ENCODE data around the gene HAUS5. TPM values are rescaled to one million over a fixed set of nuclear protein-coding genes. Genes with fewer than 3 reads are reported as not detected.

The HAUS5 gene
- total and polyA plus RNA-seq, 3 experiments from 2014 or later: 6.7 to 39.3 (median 37.3) TPM

GRCh38 chr19:35623327-35624010, 10.9 kb downstream of the HAUS5 start:
- POLR2A ChIA-PET: interaction anchor here (0.7 to 1.1 kb wide), 2 partner anchors 24 to 360 kb away, joined by 3 to 5 read pairs; partner anchors contain the start of gene COX6B1
- no peak for DNase-seq
- Mint-ChIP-seq H3K27me3 (peaks cover 0 to 1% of the 10 kb centered on the region in 2 donors), H3K4me3 (peak overlapping the region in 1 of 7 donors; percentile 83), H3K9me3 (no peaks in the 10 kb centered on the region), H3K36me3 (peaks cover 0 to 21% (median 4%) of the 10 kb centered on the region in 3 donors), H3K27ac (peak overlapping the region in 2 of 8 donors; percentile 33 to 38), H3K4me1 (peaks cover 6 to 8% (median 6%) of the 10 kb centered on the region in 3 donors)
- H3K4me3 ChIP-seq (ENCODE audit: low read length): no peak overlapping the region
- no peak overlapping the region for H3K27ac ChIP-seq (ENCODE audit: low read depth, low read length)
- CTCF ChIA-PET: no interaction called here
- H3K36me3 ChIP-seq (ENCODE audit: insufficient read depth, low read length): no peaks in the 10 kb centered on the region
- no peaks in the 10 kb centered on the region for H3K27me3 ChIP-seq (ENCODE audit: insufficient read depth, low read length, poor library complexity, severe bottlenecking)
- H3K4me1 ChIP-seq (ENCODE audit: insufficient read depth, low read length): peaks cover 5% of the 10 kb centered on the region
- H3K9me3 ChIP-seq (ENCODE audit: low read length): no peaks in the 10 kb centered on the region

- Mint-ChIP-seq H3K27ac (peak overlapping the region; percentile 88 to 100 (median 97)), H3K4me1 (peaks cover 22 to 38% (median 29%) of the 10 kb centered on the region in 3 donors), H3K27me3 (peaks cover 0 to 3% of the 10 kb centered on the region in 2 donors), H3K36me3 (peaks cover 5 to 41% (median 8%) of the 10 kb centered on the region in 3 donors), H3K9me3 (no peaks in the 10 kb centered on the region), H3K4me3 (peak overlapping the region; percentile 91 to 99 (median 95))
- Histone ChIP-seq H3K4me1 (ENCODE audit: insufficient read depth, low read length) (peaks cover 15% of the 10 kb centered on the region), H3K9me3 (ENCODE audit: low read length) (no peaks in the 10 kb centered on the region), H3K4me3 (ENCODE audit: low read length) (peak overlapping the region; percentile 86), H3K27ac (ENCODE audit: low read depth, low read length) (peak overlapping the region; percentile 90), H3K27me3 (ENCODE audit: insufficient read depth, low read length, poor library complexity, severe bottlenecking) (no peaks in the 10 kb centered on the region), H3K36me3 (ENCODE audit: insufficient read depth, low read length) (peaks cover 28% of the 10 kb centered on the region)
- ChIA-PET CTCF (no interaction called here), POLR2A (no interaction called here)
- DNase-seq: no peak
Measured at GRCh38 chr19:35628264-35628564, 15.7 kb downstream of the HAUS5 start.

GRCh38 chr19:35628565-35629331, 16.2 kb downstream of the HAUS5 start, which contains the start of gene RBM42:
RBM42 (plus strand) TSS chr19:35629036; CDS start chr19:35629154, 118 bp downstream.
- peak within 1 kb of the TSS; percentile 86 for H3K4me3 ChIP-seq (ENCODE audit: low read length)

GRCh38 chr19:35629332-35629633, 16.7 kb downstream of the HAUS5 start:
- Histone ChIP-seq H3K4me3 (ENCODE audit: low read length) (peak overlapping the region; percentile 86), H3K36me3 (ENCODE audit: insufficient read depth, low read length) (peaks cover 31% of the 10 kb centered on the region), H3K27me3 (ENCODE audit: insufficient read depth, low read length, poor library complexity, severe bottlenecking) (no peaks in the 10 kb centered on the region), H3K4me1 (ENCODE audit: insufficient read depth, low read length) (peaks cover 15% of the 10 kb centered on the region), H3K27ac (ENCODE audit: low read depth, low read length) (peak overlapping the region; percentile 90), H3K9me3 (ENCODE audit: low read length) (no peaks in the 10 kb centered on the region)
- Mint-ChIP-seq H3K27ac (peak overlapping the region; percentile 88 to 100 (median 97)), H3K9me3 (no peaks in the 10 kb centered on the region), H3K36me3 (peaks cover 5 to 50% (median 10%) of the 10 kb centered on the region in 3 donors), H3K27me3 (peaks cover 0 to 3% of the 10 kb centered on the region in 2 donors), H3K4me1 (peaks cover 23 to 38% (median 29%) of the 10 kb centered on the region in 3 donors), H3K4me3 (peak overlapping the region; percentile 91 to 99 (median 95))
- DNase-seq: no peak
- ChIA-PET POLR2A (interaction anchor here (1.0 kb wide), 1 partner anchor 19 kb away, joined by 3 read pairs; the partner anchor contains the start of gene COX6B1), CTCF (interaction anchor here (1.0 kb wide), 1 partner anchor 12 kb away, joined by 3 read pairs; the partner anchor contains the start of gene ETV2)

More at GRCh38 chr19:35628565-35629331, 16.2 kb downstream of the HAUS5 start, which contains the start of gene RBM42:
- Histone ChIP-seq H3K4me1 (ENCODE audit: insufficient read depth, low read length) (peaks cover 15% of the 10 kb centered on the region), H3K36me3 (ENCODE audit: insufficient read depth, low read length) (peaks cover 31% of the 10 kb centered on the region), H3K27me3 (ENCODE audit: insufficient read depth, low read length, poor library complexity, severe bottlenecking) (no peaks in the 10 kb centered on the region), H3K27ac (ENCODE audit: low read depth, low read length) (peak within 1 kb of the TSS; percentile 90), H3K9me3 (ENCODE audit: low read length) (no peaks in the 10 kb centered on the region)
- POLR2A ChIA-PET: no interaction called here
- Mint-ChIP-seq H3K4me1 (peaks cover 23 to 38% (median 29%) of the 10 kb centered on the region in 3 donors), H3K4me3 (peak within 1 kb of the TSS; percentile 91 to 99 (median 95)), H3K27me3 (peaks cover 0 to 3% of the 10 kb centered on the region in 2 donors), H3K9me3 (no peaks in the 10 kb centered on the region), H3K27ac (peak within 1 kb of the TSS; percentile 88 to 100 (median 97)), H3K36me3 (peaks cover 5 to 45% (median 10%) of the 10 kb centered on the region in 3 donors)
- CTCF ChIA-PET: no interaction called here
- peak; percentile 93 to 99 (median 97) for DNase-seq

GRCh38 chr19:35633727-35634440, 21.3 kb downstream of the HAUS5 start:
- no peaks in the 10 kb centered on the region for H3K9me3 Mint-ChIP-seq
- H3K4me1 Mint-ChIP-seq: peaks cover 11 to 28% (median 19%) of the 10 kb centered on the region in 3 donors
- peaks cover 0 to under 1% of the 10 kb centered on the region in 2 donors for H3K27me3 Mint-ChIP-seq
- Histone ChIP-seq H3K4me1 (ENCODE audit: insufficient read depth, low read length) (peaks cover 11% of the 10 kb centered on the region), H3K36me3 (ENCODE audit: insufficient read depth, low read length) (peaks cover 47% of the 10 kb centered on the region), H3K27ac (ENCODE audit: low read depth, low read length) (no peak overlapping the region), H3K4me3 (ENCODE audit: low read length) (no peak overlapping the region), H3K9me3 (ENCODE audit: low read length) (no peaks in the 10 kb centered on the region), H3K27me3 (ENCODE audit: insufficient read depth, low read length, poor library complexity, severe bottlenecking) (no peaks in the 10 kb centered on the region)
- ChIA-PET CTCF (no interaction called here), POLR2A (no interaction called here)
- peaks cover 5 to 85% (median 13%) of the 10 kb centered on the region in 3 donors for H3K36me3 Mint-ChIP-seq
- DNase-seq: no peak
- peak overlapping the region in 1 of 8 donors; percentile 36 for H3K27ac Mint-ChIP-seq
- H3K4me3 Mint-ChIP-seq: no peak overlapping the region

GRCh38 chr19:35636651-35637050, 24.1 kb downstream of the HAUS5 start:
- no peak overlapping the region for H3K27ac Mint-ChIP-seq
- H3K27ac ChIP-seq (ENCODE audit: low read depth, low read length): no peak overlapping the region
- H3K9me3 Mint-ChIP-seq: no peaks in the 10 kb centered on the region
- peaks cover 9 to 16% (median 15%) of the 10 kb centered on the region in 3 donors for H3K4me1 Mint-ChIP-seq
- peaks cover 5 to 62% (median 10%) of the 10 kb centered on the region in 3 donors for H3K36me3 Mint-ChIP-seq
- H3K4me3 ChIP-seq (ENCODE audit: low read length): no peak overlapping the region
- peaks cover 35% of the 10 kb centered on the region for H3K36me3 ChIP-seq (ENCODE audit: insufficient read depth, low read length)
- CTCF ChIA-PET: no interaction called here
- POLR2A ChIA-PET: no interaction called here
- peaks cover 6% of the 10 kb centered on the region for H3K4me1 ChIP-seq (ENCODE audit: insufficient read depth, low read length)
- H3K27me3 Mint-ChIP-seq: no peaks in the 10 kb centered on the region
- H3K4me3 Mint-ChIP-seq: peak overlapping the region in 1 of 7 donors; percentile 19
- H3K9me3 ChIP-seq (ENCODE audit: low read length): no peaks in the 10 kb centered on the region
- DNase-seq: no peak
- H3K27me3 ChIP-seq (ENCODE audit: insufficient read depth, low read length, poor library complexity, severe bottlenecking): no peaks in the 10 kb centered on the region

- H3K4me3 Mint-ChIP-seq: no peak overlapping the region
Measured at GRCh38 chr19:35637165-35637564, 24.6 kb downstream of the HAUS5 start.

More at GRCh38 chr19:35637165-35637564, 24.6 kb downstream of the HAUS5 start:
- H3K27ac Mint-ChIP-seq: no peak overlapping the region
- ChIA-PET POLR2A (no interaction called here), CTCF (no interaction called here)
- Histone ChIP-seq H3K27ac (ENCODE audit: low read depth, low read length) (no peak overlapping the region), H3K9me3 (ENCODE audit: low read length) (no peaks in the 10 kb centered on the region), H3K4me1 (ENCODE audit: insufficient read depth, low read length) (peaks cover 11% of the 10 kb centered on the region), H3K27me3 (ENCODE audit: insufficient read depth, low read length, poor library complexity, severe bottlenecking) (no peaks in the 10 kb centered on the region), H3K4me3 (ENCODE audit: low read length) (no peak overlapping the region), H3K36me3 (ENCODE audit: insufficient read depth, low read length) (peaks cover 30% of the 10 kb centered on the region)
- peaks cover 3 to 57% (median 6%) of the 10 kb centered on the region in 3 donors for H3K36me3 Mint-ChIP-seq
- H3K27me3 Mint-ChIP-seq: no peaks in the 10 kb centered on the region
- no peak for DNase-seq
- H3K9me3 Mint-ChIP-seq: no peaks in the 10 kb centered on the region
- peaks cover 10 to 11% (median 11%) of the 10 kb centered on the region in 3 donors for H3K4me1 Mint-ChIP-seq
